Mesendoderm (in vitro differentiated cells): Measurements from ENCODE around the gene R3HCC1L.

ENCODE experiments used
- DNase-seq: peaks from one replicate; pipeline ENCODE4 v3.0.0; 2013
- H2AK5ac ChIP-seq: 2 replicates; pipeline ENCODE4 v1.6.1; 2013; ENCODE audit warnings: low read length, inconsistent platforms
- H2BK120ac ChIP-seq: 2 replicates; pipeline ENCODE4 v1.6.1; 2013; ENCODE audit warnings: low read depth, mild to moderate bottlenecking, low read length, moderate library complexity, mixed read lengths
- H2BK15ac ChIP-seq: replicated peaks from 2 replicates; pipeline ENCODE4 v1.6.1; 2013; ENCODE audit warnings: low read depth, mild to moderate bottlenecking, moderate library complexity
- H2BK5ac ChIP-seq: 2 replicates; pipeline ENCODE4 v1.6.1; 2013; ENCODE audit warnings: low read length, inconsistent platforms
- H3K18ac ChIP-seq: 2 replicates; pipeline ENCODE4 v1.6.1; 2013; ENCODE audit warnings: mild to moderate bottlenecking, low read length, mixed read lengths
- H3K23ac ChIP-seq: one replicate; pipeline ENCODE4 v1.6.1; 2013; ENCODE audit warnings: low read length
- H3K27ac ChIP-seq: 2 replicates; pipeline ENCODE4 v1.5.1; 2013; ENCODE audit warnings: low read depth, mild to moderate bottlenecking, inconsistent platforms, low read length, moderate library complexity
- H3K27me3 ChIP-seq: 2 replicates; pipeline ENCODE4 v1.6.1; 2013; ENCODE audit warnings: low read length, control low read depth, mild to moderate bottlenecking, inconsistent platforms; ENCODE audit not compliant: insufficient read depth, poor library complexity
- H3K36me3 ChIP-seq: 2 replicates; pipeline ENCODE4 v1.6.1; 2013; ENCODE audit warnings: low read length, inconsistent platforms; ENCODE audit not compliant: control insufficient read depth, insufficient read depth
- H3K4ac ChIP-seq: one replicate; pipeline ENCODE4 v1.6.1; 2013; ENCODE audit warnings: low read depth, mild to moderate bottlenecking, low read length, moderate library complexity
- H3K4me1 ChIP-seq: 2 replicates; pipeline ENCODE4 v1.6.1; 2013; ENCODE audit warnings: low read depth, low read length, inconsistent platforms; ENCODE audit not compliant: control insufficient read depth
- H3K4me2 ChIP-seq: 2 replicates; pipeline ENCODE4 v1.6.1; 2013; ENCODE audit warnings: low read length
- H3K4me3 ChIP-seq: 2 replicates; pipeline ENCODE4 v1.5.1; 2013; ENCODE audit warnings: mild to moderate bottlenecking, low read length
- H3K56ac ChIP-seq: one replicate; pipeline ENCODE4 v1.6.1; 2013; ENCODE audit warnings: low read length
- H3K79me1 ChIP-seq: 2 replicates; pipeline ENCODE4 v1.6.1; 2013; ENCODE audit warnings: low read length, inconsistent platforms
- H3K79me2 ChIP-seq: 2 replicates; pipeline ENCODE4 v1.6.1; 2013; ENCODE audit warnings: mild to moderate bottlenecking, low read length; ENCODE audit not compliant: control insufficient read depth, insufficient read depth
- H3K9ac ChIP-seq: 2 replicates; pipeline ENCODE4 v1.6.1; 2013; ENCODE audit warnings: low read length, inconsistent platforms
- H4K5ac ChIP-seq: one replicate; pipeline ENCODE4 v1.6.1; 2013; ENCODE audit warnings: low read length
- H4K8ac ChIP-seq: one replicate; pipeline ENCODE4 v1.6.1; 2013; ENCODE audit warnings: low read depth, mild to moderate bottlenecking, control low read depth, low read length, moderate library complexity
- WGBS: extraction: QIAGEN DNeasy Blood & Tissue Kit; methylation state at CpG from one replicate; pipeline ENCODE4 v1.1.7; 2013; ENCODE audit warnings: low lambda C conversion rate, missing lambda C conversion rate; ENCODE audit not compliant: insufficient coverage; ENCODE audit errors: extremely low coverage; 5-methylcytosine and 5-hydroxymethylcytosine counted together

R3HCC1L gene

GRCh38 chr10:98154076-98154475, 19.6 kb downstream of the R3HCC1L start:
- Histone ChIP-seq H3K36me3 (no peaks in the 10 kb centered on the region), H3K27me3 (no peaks in the 10 kb centered on the region), H3K23ac (no peak overlapping the region), H3K79me2 (peaks cover 18% of the 10 kb centered on the region), H2BK15ac (no peak overlapping the region), H2BK120ac (no peak overlapping the region), H3K4me3 (no peak overlapping the region), H3K4ac (no peak overlapping the region), H3K27ac (no peak overlapping the region), H3K56ac (no peak overlapping the region), H3K79me1 (peaks cover 18% of the 10 kb centered on the region), H4K5ac (no peak overlapping the region), H3K9ac (no peak overlapping the region), H3K4me2 (no peak overlapping the region), H3K18ac (no peak overlapping the region), H2BK5ac (no peak overlapping the region), H3K4me1 (no peaks in the 10 kb centered on the region), H4K8ac (no peak overlapping the region), H2AK5ac (no peak overlapping the region)
- WGBS = no CpG with 5 or more reads among the region's 3 CpGs
- no peak for DNase-seq

GRCh38 chr10:98158576-98158975, 24.1 kb downstream of the R3HCC1L start:
- Histone ChIP-seq H3K18ac (no peak overlapping the region), H3K79me1 (peaks cover 11% of the 10 kb centered on the region), H3K23ac (no peak overlapping the region), H3K56ac (no peak overlapping the region), H2BK5ac (no peak overlapping the region), H3K79me2 (peaks cover 5% of the 10 kb centered on the region), H3K4ac (no peak overlapping the region), H4K8ac (no peak overlapping the region), H4K5ac (no peak overlapping the region), H3K27me3 (no peaks in the 10 kb centered on the region), H3K4me3 (no peak overlapping the region), H2BK120ac (no peak overlapping the region), H3K9ac (no peak overlapping the region), H2AK5ac (no peak overlapping the region), H2BK15ac (no peak overlapping the region), H3K36me3 (no peaks in the 10 kb centered on the region), H3K27ac (no peak overlapping the region), H3K4me1 (no peaks in the 10 kb centered on the region), H3K4me2 (no peak overlapping the region)
- WGBS = no CpG with 5 or more reads among the region's 1 CpG
- DNase-seq = no peak

- Histone ChIP-seq H3K79me1 (peaks cover 2% of the 10 kb centered on the region), H3K4me3 (no peak overlapping the region), H3K79me2 (no peaks in the 10 kb centered on the region), H3K27me3 (no peaks in the 10 kb centered on the region), H2BK5ac (no peak overlapping the region), H3K56ac (no peak overlapping the region), H2AK5ac (no peak overlapping the region), H4K8ac (no peak overlapping the region), H3K9ac (no peak overlapping the region), H2BK15ac (no peak overlapping the region), H4K5ac (no peak overlapping the region), H3K27ac (no peak overlapping the region), H3K36me3 (no peaks in the 10 kb centered on the region), H3K23ac (no peak overlapping the region), H3K4ac (no peak overlapping the region), H2BK120ac (no peak overlapping the region), H3K4me2 (no peak overlapping the region), H3K18ac (no peak overlapping the region), H3K4me1 (peaks cover 3% of the 10 kb centered on the region)
- no peak for DNase-seq
- WGBS = no CpG with 5 or more reads among the region's 5 CpGs
Observed at GRCh38 chr10:98163941-98164340, 29.5 kb downstream of the R3HCC1L start.

- no peak overlapping the region for H3K18ac ChIP-seq
- no peak overlapping the region for H2BK120ac ChIP-seq
- WGBS = no CpG with 5 or more reads among the region's 2 CpGs
- no peak overlapping the region for H3K56ac ChIP-seq
- peaks cover 2% of the 10 kb centered on the region for H3K79me1 ChIP-seq
- no peak overlapping the region for H2AK5ac ChIP-seq
- H2BK15ac ChIP-seq = no peak overlapping the region
- H3K4me1 ChIP-seq = peaks cover 3% of the 10 kb centered on the region
- no peaks in the 10 kb centered on the region for H3K79me2 ChIP-seq
- no peak overlapping the region for H3K23ac ChIP-seq
- no peaks in the 10 kb centered on the region for H3K36me3 ChIP-seq
- H3K27me3 ChIP-seq = no peaks in the 10 kb centered on the region
- no peak overlapping the region for H3K4ac ChIP-seq
- H3K4me3 ChIP-seq = no peak overlapping the region
- H4K8ac ChIP-seq = no peak overlapping the region
- DNase-seq = no peak
- no peak overlapping the region for H3K27ac ChIP-seq
- H3K4me2 ChIP-seq = no peak overlapping the region
- H2BK5ac ChIP-seq = no peak overlapping the region
- no peak overlapping the region for H3K9ac ChIP-seq
- no peak overlapping the region for H4K5ac ChIP-seq
Observed at GRCh38 chr10:98167191-98167590, 32.7 kb downstream of the R3HCC1L start.

- H3K79me2 ChIP-seq = no peaks in the 10 kb centered on the region
- H4K8ac ChIP-seq = no peak overlapping the region
- H2BK120ac ChIP-seq = no peak overlapping the region
- no peaks in the 10 kb centered on the region for H3K36me3 ChIP-seq
- peaks cover 5% of the 10 kb centered on the region for H3K4me1 ChIP-seq
- H3K4ac ChIP-seq = no peak overlapping the region
- no peak overlapping the region for H3K4me3 ChIP-seq
- H2BK5ac ChIP-seq = no peak overlapping the region
- no peak overlapping the region for H4K5ac ChIP-seq
- H3K79me1 ChIP-seq = no peaks in the 10 kb centered on the region
- H3K23ac ChIP-seq = no peak overlapping the region
- peak; percentile 9 for DNase-seq
- H3K18ac ChIP-seq = no peak overlapping the region
- no peak overlapping the region for H2AK5ac ChIP-seq
- H3K27me3 ChIP-seq = no peaks in the 10 kb centered on the region
- no peak overlapping the region for H3K27ac ChIP-seq
- WGBS = no CpG with 5 or more reads among the region's 7 CpGs
- no peak overlapping the region for H3K56ac ChIP-seq
- no peak overlapping the region for H3K9ac ChIP-seq
- no peak overlapping the region for H2BK15ac ChIP-seq
- no peak overlapping the region for H3K4me2 ChIP-seq
Observed at GRCh38 chr10:98168147-98168546, 33.7 kb downstream of the R3HCC1L start.

DNA sequence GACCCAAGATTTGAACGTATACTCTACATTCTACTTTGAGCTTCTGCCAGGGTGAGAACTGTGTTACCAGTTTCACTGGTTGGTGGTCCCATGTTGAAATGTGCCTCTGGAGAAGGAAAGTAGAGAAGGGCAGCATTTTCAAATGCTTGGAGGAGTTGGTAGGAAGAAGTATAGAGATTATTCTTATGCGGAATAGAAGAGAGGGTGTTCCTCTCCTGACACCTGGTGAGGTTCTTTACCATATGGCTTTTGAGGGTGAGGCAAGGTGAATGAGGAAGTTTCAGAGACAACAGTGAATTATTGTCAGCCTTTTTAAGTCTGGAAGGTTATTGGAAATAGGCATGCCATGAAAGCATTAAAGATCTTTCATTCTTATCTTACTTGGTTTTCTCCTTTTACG, 34.3 kb downstream of the R3HCC1L start:
- no peak for DNase-seq
- H3K4me2 ChIP-seq = no peak overlapping the region
- H2BK120ac ChIP-seq = no peak overlapping the region
- H3K23ac ChIP-seq = no peak overlapping the region
- no peak overlapping the region for H3K4ac ChIP-seq
- H2BK5ac ChIP-seq = no peak overlapping the region
- no peak overlapping the region for H2AK5ac ChIP-seq
- H3K9ac ChIP-seq = no peak overlapping the region
- no peak overlapping the region for H4K8ac ChIP-seq
- no peaks in the 10 kb centered on the region for H3K36me3 ChIP-seq
- no peaks in the 10 kb centered on the region for H3K79me2 ChIP-seq
- no peak overlapping the region for H3K56ac ChIP-seq
- H3K4me3 ChIP-seq = no peak overlapping the region
- no peaks in the 10 kb centered on the region for H3K27me3 ChIP-seq
- peaks cover 5% of the 10 kb centered on the region for H3K4me1 ChIP-seq
- peak overlapping the region; percentile 39 for H3K18ac ChIP-seq
- WGBS = no CpG with 5 or more reads among the region's 3 CpGs
- H4K5ac ChIP-seq = no peak overlapping the region
- H3K79me1 ChIP-seq = peaks cover 4% of the 10 kb centered on the region
- H3K27ac ChIP-seq = no peak overlapping the region
- H2BK15ac ChIP-seq = no peak overlapping the region
